Smooth muscle cell (in vitro differentiated cells): Measurements from ENCODE around the gene CHMP2A. TPM values are rescaled to one million over a fixed set of nuclear protein-coding genes. Genes with fewer than 3 reads are reported as not detected.

Source experiments
- DNase-seq: peaks from one replicate; lab custom pipeline; 2025; ENCODE audit not compliant: unreplicated experiment; lab: John Stamatoyannopoulos, UW
- H2AFZ ChIP-seq: fragments of 200-600 bp; sonication (generic); 2 replicates; pipeline ENCODE4 v1.6.0; 2016; ENCODE audit warnings: antibody characterized with exemption, low read depth, mild to moderate bottlenecking
- H3F3A ChIP-seq: fragments of 200-600 bp; sonication (generic); 2 replicates; pipeline ENCODE4 v1.6.0; 2017; ENCODE audit warnings: antibody characterized with exemption, low read depth
- H3K27ac ChIP-seq: fragments of 200-600 bp; sonication (generic); 2 replicates; pipeline ENCODE4 v1.5.1; 2016; ENCODE audit warnings: low read depth, mild to moderate bottlenecking
- H3K27me3 ChIP-seq: fragments of 200-600 bp; sonication (generic); 2 replicates; pipeline ENCODE4 v1.6.1; 2016; ENCODE audit warnings: low read depth, mild to moderate bottlenecking
- H3K36me3 ChIP-seq: fragments of 200-600 bp; sonication (generic); 2 replicates; pipeline ENCODE4 v1.5.1; 2016; ENCODE audit warnings: low read depth
- H3K4me1 ChIP-seq: fragments of 200-600 bp; sonication (generic); 2 replicates; pipeline ENCODE4 v1.5.1; 2016; ENCODE audit warnings: low read depth
- H3K4me2 ChIP-seq: fragments of 200-600 bp; sonication (generic); 2 replicates; pipeline ENCODE4 v1.6.0; 2016; ENCODE audit warnings: mild to moderate bottlenecking
- H3K4me3 ChIP-seq: fragments of 200-600 bp; sonication (generic); 2 replicates; pipeline ENCODE4 v1.5.1; 2016; ENCODE audit warnings: mild to moderate bottlenecking
- H3K79me2 ChIP-seq: fragments of 200-600 bp; sonication (generic); 2 replicates; pipeline ENCODE4 v1.6.0; 2016; ENCODE audit warnings: low read depth, mild to moderate bottlenecking
- H3K9ac ChIP-seq: fragments of 200-600 bp; sonication (generic); 2 replicates; pipeline ENCODE4 v1.6.0; 2016; ENCODE audit warnings: low read depth
- H3K9me3 ChIP-seq: fragments of 200-600 bp; sonication (generic); replicated peaks from 2 replicates; pipeline ENCODE4 v1.5.1; 2016; ENCODE audit warnings: low read depth
- H4K20me1 ChIP-seq: fragments of 200-600 bp; sonication (generic); 2 replicates; pipeline ENCODE4 v1.6.0; 2016; ENCODE audit warnings: low read depth
- WGBS: methylation state at CpG from one replicate; pipeline ENCODE4 v1.1.7; 2016; ENCODE audit warnings: low lambda C conversion rate; 5-methylcytosine and 5-hydroxymethylcytosine counted together
- polyA plus RNA-seq: library from polyadenylated mRNA; unstranded; fragments of >200 nt; fragmentation: Nextera tagmentation; extraction: Ambion mirVana; gene quantifications from 2 replicates; pipeline ENCODE4 v1.2.1, GENCODE V29; 2016
- total RNA-seq: library from RNA; depleted of rRNA; stranded (reverse); fragments of >200 nt; gene quantifications from 2 replicates; pipeline ENCODE4 v1.2.3, GENCODE V29; 2014
- TF ChIP-seq, protein P1 (sequence below): fragments of 200-600 bp; sonication (generic); IDR thresholded peaks from 2 replicates; pipeline ENCODE4 v1.5.1; 2017; ENCODE audit warnings: borderline replicate concordance, mild to moderate bottlenecking, antibody characterized with exemption; ENCODE audit not compliant: insufficient read depth, poor library complexity, severe bottlenecking

Gene CHMP2A
- total and polyA plus RNA-seq, 2 experiments from 2014 or later: 153 to 213 TPM

DNA sequence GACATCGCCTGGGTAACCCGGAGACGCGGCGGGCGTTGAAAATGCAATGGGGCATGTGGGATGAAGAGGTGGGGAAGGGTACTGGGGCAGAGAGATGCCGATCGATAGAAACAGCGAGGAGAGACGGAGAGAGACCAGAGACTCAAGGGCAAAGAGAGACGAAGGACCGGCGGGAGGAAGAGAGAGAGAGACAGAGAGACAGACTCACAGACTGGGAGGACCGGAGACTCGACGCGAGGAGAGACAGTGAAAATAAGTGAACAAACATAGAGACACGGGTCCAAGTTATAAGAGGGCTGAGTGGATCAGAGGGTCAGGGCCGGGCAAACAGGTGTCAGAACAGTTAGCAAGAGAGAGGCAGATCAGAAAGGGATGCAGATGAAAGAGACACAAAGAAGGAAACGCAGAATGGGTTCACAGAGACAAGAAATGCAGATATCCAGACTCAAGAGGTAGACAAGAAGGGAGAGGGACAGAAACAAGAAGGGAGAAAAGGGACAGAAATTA, 18.8 kb upstream of the CHMP2A start:
- peak overlapping the region; percentile 99 for H3K27ac ChIP-seq
- TF ChIP-seq, protein P1, sequence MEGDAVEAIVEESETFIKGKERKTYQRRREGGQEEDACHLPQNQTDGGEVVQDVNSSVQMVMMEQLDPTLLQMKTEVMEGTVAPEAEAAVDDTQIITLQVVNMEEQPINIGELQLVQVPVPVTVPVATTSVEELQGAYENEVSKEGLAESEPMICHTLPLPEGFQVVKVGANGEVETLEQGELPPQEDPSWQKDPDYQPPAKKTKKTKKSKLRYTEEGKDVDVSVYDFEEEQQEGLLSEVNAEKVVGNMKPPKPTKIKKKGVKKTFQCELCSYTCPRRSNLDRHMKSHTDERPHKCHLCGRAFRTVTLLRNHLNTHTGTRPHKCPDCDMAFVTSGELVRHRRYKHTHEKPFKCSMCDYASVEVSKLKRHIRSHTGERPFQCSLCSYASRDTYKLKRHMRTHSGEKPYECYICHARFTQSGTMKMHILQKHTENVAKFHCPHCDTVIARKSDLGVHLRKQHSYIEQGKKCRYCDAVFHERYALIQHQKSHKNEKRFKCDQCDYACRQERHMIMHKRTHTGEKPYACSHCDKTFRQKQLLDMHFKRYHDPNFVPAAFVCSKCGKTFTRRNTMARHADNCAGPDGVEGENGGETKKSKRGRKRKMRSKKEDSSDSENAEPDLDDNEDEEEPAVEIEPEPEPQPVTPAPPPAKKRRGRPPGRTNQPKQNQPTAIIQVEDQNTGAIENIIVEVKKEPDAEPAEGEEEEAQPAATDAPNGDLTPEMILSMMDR: no peak
- H3K36me3 ChIP-seq: no peaks in the 10 kb centered on the region
- H3K9ac ChIP-seq: peak overlapping the region; percentile 97
- peak overlapping the region; percentile 86 for H3K4me2 ChIP-seq
- no peaks in the 10 kb centered on the region for H3K9me3 ChIP-seq
- H4K20me1 ChIP-seq: no peaks in the 10 kb centered on the region
- H3K4me3 ChIP-seq: peak overlapping the region; percentile 71
- peaks cover 14% of the 10 kb centered on the region for H3K4me1 ChIP-seq
- no peak overlapping the region for H2AFZ ChIP-seq
- H3F3A ChIP-seq: peaks cover 10% of the 10 kb centered on the region
- DNase-seq: no peak
- H3K79me2 ChIP-seq: peaks cover 23% of the 10 kb centered on the region
- WGBS: 7% methylated on average over 20 of the region's 20 CpGs
- no peaks in the 10 kb centered on the region for H3K27me3 ChIP-seq

DNA sequence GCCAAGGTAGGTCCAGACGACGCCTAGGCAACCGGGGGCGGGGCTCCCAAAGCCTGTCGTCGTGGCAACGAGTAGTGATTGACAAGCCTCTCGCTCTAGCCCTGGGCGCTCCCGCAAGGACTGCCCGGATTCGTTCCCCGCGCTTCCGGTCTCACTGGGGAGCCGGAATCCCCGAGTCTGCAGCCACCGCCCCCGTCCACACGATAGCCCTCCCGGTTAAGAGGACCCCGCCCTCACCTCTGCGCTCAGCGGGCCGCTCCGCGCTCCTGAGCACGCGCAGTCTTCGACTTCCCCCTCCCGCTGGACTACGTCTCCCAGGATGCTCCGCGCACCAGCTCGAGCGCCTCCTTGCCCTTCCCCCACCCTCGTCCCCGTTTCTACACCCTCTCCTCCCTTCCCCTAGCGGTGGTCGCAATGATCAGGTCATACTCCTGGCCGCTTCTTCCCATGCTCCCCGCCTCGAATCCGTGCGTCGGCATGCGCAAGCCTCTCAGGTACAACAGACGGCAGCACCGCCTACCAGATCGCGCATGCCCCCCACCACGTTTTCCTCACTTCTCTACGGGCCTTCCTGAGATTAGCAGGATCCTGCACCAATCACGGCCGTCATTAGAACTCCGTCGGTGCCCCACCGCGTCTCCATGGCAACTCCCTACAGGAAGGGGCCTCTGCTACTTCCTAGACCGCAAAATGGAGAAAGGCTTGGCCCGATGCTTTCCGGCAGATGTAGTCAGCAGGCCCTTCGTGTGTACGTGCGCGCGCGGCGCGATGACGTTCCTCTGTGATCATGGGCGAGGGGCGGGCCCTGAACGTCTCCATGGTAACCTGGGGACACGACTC, 18.1 kb upstream of the CHMP2A start, which contains the start of gene MZF1:
TSS of gene MZF1 (minus strand) at position 518 of the 840 bp plus-strand sequence. CDS start 1,946 bp downstream, outside the sequence.
- TF ChIP-seq, protein P1: peak; percentile 16
- peak within 1 kb of the TSS; percentile 71 for H3K4me3 ChIP-seq
- H3K79me2 ChIP-seq: peaks cover 21% of the 10 kb centered on the region
- no peaks in the 10 kb centered on the region for H4K20me1 ChIP-seq
- H3K4me2 ChIP-seq: peak within 1 kb of the TSS; percentile 96
- peaks cover 10% of the 10 kb centered on the region for H3F3A ChIP-seq
- peak within 1 kb of the TSS; percentile 97 for H3K9ac ChIP-seq
- no peak within 1 kb of the TSS for H2AFZ ChIP-seq
- no peaks in the 10 kb centered on the region for H3K27me3 ChIP-seq
- H3K36me3 ChIP-seq: no peaks in the 10 kb centered on the region
- no peaks in the 10 kb centered on the region for H3K9me3 ChIP-seq
- DNase-seq: no peak
- H3K27ac ChIP-seq: peak within 1 kb of the TSS; percentile 99
- H3K4me1 ChIP-seq: peaks cover 14% of the 10 kb centered on the region
- WGBS: under 1% methylated on average over 67 of the region's 75 CpGs

DNA sequence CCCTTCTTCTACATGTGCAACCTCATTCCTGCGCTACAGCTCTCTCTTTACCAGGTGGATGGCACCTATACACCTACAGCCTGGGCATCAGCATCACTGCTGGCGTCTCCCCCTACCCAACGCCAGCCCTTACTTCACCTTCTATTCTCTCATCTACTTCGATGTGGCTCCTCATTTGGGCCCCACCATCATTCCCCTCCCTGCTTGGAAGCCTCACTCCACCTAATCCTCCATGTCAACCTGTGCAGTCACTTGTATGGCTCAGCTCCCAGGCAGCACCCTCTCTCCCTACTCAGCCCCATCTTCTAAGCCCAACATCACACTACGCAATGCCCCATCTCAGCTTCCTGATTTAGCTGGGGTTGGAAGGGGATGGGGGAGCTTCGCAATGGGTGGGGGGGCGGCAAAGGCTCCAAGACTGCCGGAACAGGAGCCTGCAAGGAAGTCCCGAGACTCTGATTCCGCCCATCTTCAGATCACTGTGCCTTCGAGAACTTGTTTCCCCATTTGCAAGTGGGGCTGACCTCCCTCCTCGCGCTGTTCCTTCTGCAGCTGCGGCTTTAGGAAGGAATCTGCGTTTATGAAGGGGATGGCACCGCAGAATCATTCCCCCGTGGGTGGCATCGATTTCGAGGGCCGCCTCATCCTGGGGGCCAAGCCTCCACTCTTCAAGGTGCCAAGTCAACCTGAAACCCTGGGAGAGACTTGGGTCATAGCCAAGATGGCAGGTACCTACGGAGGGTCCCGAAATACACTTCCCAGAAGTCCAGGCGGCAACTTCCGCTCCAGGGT, 17.3 kb upstream of the CHMP2A start:
- Histone ChIP-seq H3K36me3 (no peaks in the 10 kb centered on the region), H2AFZ (no peak overlapping the region), H4K20me1 (no peaks in the 10 kb centered on the region), H3K27ac (peak overlapping the region; percentile 99), H3K9me3 (no peaks in the 10 kb centered on the region), H3F3A (peaks cover 10% of the 10 kb centered on the region), H3K4me2 (peak overlapping the region; percentile 96), H3K4me3 (peak overlapping the region; percentile 71), H3K4me1 (peaks cover 14% of the 10 kb centered on the region), H3K79me2 (peaks cover 12% of the 10 kb centered on the region), H3K27me3 (no peaks in the 10 kb centered on the region), H3K9ac (peak overlapping the region; percentile 97)
- DNase-seq: no peak
- TF ChIP-seq, protein P1: no peak
- 49% methylated on average over 24 of the region's 24 CpGs for WGBS
